Nephron progenitor cell (in vitro differentiated cells): ENCODE measurements around the gene GPR3.

ENCODE experiments used
- DNase-seq: peaks from one replicate; pipeline ENCODE4 v3.0.0; 2021
- H3K27ac Mint-ChIP-seq: 2 replicates; pipeline ENCODE4 v1.8.0; 2021; ENCODE audit warnings: mild to moderate bottlenecking, moderate library complexity, mixed read lengths
- H3K27me3 Mint-ChIP-seq: 2 replicates; pipeline ENCODE4 v1.8.0; 2021; ENCODE audit warnings: mild to moderate bottlenecking, low read depth, mixed read lengths; ENCODE audit not compliant: poor library complexity
- H3K36me3 Mint-ChIP-seq: 2 replicates; pipeline ENCODE4 v1.8.0; 2021; ENCODE audit warnings: low read depth, mixed read lengths
- H3K4me1 Mint-ChIP-seq: 2 replicates; pipeline ENCODE4 v1.8.0; 2021; ENCODE audit warnings: mixed read lengths
- H3K4me3 Mint-ChIP-seq: 2 replicates; pipeline ENCODE4 v1.8.0; 2021; ENCODE audit warnings: mild to moderate bottlenecking, moderate library complexity, mixed read lengths
- H3K9me3 Mint-ChIP-seq: 2 replicates; pipeline ENCODE4 v1.8.0; 2021; ENCODE audit warnings: mild to moderate bottlenecking, moderate library complexity, mixed read lengths
- TF ChIP-seq, protein P1 (sequence below): fragments of 200-600 bp; sonication (generic); IDR thresholded peaks from 2 replicates; pipeline ENCODE4 v1.5.0; 2021; ENCODE audit warnings: antibody characterized with exemption

Gene GPR3

DNA sequence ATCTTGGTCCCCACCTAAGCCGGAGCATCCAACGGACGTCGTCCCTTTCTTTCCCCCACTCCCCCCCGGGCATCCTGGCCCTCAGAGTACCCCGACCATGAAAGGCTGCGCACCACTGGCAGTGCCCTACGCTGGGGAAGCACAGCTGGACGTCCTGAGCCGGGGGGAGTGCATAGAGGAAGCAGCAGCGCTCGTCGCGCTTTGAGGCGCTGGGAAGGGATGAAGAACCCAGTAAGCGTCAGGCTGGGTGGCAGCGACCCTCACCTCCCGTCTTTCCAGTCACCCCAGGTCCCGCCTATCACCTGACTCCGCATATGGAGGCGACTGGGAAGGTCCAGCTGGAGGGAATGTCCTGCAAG lies 31.4 kb upstream of the GPR3 start:
- Mint-ChIP-seq H3K4me1 (peaks cover 64% of the 10 kb centered on the region), H3K9me3 (no peaks in the 10 kb centered on the region), H3K36me3 (peaks cover 5% of the 10 kb centered on the region), H3K4me3 (peak overlapping the region; percentile 75), H3K27me3 (peaks cover 40% of the 10 kb centered on the region), H3K27ac (no peak overlapping the region)
- no peak for DNase-seq
- TF ChIP-seq, protein P1, sequence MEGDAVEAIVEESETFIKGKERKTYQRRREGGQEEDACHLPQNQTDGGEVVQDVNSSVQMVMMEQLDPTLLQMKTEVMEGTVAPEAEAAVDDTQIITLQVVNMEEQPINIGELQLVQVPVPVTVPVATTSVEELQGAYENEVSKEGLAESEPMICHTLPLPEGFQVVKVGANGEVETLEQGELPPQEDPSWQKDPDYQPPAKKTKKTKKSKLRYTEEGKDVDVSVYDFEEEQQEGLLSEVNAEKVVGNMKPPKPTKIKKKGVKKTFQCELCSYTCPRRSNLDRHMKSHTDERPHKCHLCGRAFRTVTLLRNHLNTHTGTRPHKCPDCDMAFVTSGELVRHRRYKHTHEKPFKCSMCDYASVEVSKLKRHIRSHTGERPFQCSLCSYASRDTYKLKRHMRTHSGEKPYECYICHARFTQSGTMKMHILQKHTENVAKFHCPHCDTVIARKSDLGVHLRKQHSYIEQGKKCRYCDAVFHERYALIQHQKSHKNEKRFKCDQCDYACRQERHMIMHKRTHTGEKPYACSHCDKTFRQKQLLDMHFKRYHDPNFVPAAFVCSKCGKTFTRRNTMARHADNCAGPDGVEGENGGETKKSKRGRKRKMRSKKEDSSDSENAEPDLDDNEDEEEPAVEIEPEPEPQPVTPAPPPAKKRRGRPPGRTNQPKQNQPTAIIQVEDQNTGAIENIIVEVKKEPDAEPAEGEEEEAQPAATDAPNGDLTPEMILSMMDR: no peak

DNA sequence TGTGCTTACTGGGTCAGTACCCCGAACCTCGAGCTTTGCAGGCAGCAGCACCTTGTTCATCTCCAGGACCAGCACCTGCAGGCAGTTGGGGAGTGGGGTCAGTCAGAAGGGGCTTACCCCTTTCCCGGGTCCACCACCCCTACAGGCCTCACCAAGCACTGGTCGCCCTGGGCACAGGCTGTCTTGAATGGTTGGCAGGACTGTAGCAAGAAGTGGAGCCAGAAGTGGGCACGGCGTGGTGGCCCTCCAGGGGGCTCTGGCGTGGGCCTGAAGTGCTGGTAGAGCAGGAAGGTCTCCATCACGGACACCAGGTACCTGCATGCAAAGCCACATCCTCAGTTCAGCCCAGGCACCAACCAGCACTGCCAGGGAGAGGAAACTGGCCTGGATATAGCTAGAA lies 30.9 kb upstream of the GPR3 start:
- no peaks in the 10 kb centered on the region for H3K9me3 Mint-ChIP-seq
- TF ChIP-seq, protein P1: no peak
- H3K27me3 Mint-ChIP-seq: peaks cover 40% of the 10 kb centered on the region
- DNase-seq: no peak
- H3K4me1 Mint-ChIP-seq: peaks cover 64% of the 10 kb centered on the region
- H3K36me3 Mint-ChIP-seq: peaks cover 5% of the 10 kb centered on the region
- H3K27ac Mint-ChIP-seq: no peak overlapping the region
- peak overlapping the region; percentile 75 for H3K4me3 Mint-ChIP-seq

DNA sequence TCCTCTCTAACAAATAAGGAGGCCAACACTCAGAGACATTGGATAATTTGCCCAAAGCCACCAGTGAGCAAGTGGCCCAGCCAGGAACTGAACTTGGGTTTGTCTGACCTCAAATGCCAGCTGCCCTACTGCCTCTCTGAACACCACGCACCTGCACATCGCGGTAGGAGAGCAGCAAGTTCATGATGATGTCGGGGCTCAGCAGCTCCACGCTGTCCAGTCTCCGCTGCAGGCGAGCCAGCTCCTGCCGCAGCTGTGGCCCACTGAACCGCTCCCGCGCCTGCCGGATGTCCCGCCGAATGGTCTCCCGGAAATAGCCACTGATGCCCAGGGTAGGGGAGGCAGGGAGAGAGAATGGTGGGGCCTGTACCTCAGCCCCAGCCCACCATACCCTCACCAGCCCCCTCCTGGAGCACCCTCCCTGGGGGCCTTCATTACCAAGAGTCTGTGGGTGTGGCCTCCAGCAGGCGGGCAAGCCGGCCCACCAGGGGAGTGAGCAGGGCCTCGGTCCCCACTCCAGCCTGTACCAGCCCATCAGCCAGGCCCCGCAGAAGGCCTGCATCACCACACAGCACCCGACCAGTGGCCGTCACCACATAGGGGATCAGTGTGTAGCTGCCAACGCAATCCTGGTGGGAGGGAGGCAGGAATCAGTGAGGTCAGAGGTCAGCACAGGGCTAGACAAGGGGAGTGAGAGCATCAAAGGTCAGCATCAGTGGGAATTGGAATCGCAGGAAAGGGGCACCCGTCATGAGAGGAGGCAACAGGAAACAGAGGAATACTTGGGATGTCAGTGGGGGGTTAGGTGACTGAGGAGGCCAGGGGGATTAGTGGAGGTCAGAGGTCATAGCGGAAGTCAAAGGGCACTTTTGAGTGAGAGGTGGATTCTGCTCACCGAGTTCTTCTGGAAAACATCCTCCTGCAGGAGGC lies 28.4 kb upstream of the GPR3 start:
- Mint-ChIP-seq H3K9me3 (no peaks in the 10 kb centered on the region), H3K27ac (peak overlapping the region; percentile 53), H3K4me1 (peaks cover 72% of the 10 kb centered on the region), H3K4me3 (peak overlapping the region; percentile 51), H3K36me3 (peaks cover 2% of the 10 kb centered on the region), H3K27me3 (peaks cover 25% of the 10 kb centered on the region)
- peak; percentile 50 for DNase-seq
- TF ChIP-seq, protein P1: no peak

GRCh38 chr1:27364696-27365371 lies 27.6 kb upstream of the GPR3 start:
- Mint-ChIP-seq H3K36me3 (no peaks in the 10 kb centered on the region), H3K27me3 (peaks cover 19% of the 10 kb centered on the region), H3K9me3 (no peaks in the 10 kb centered on the region), H3K4me1 (peaks cover 64% of the 10 kb centered on the region), H3K27ac (peak overlapping the region; percentile 59), H3K4me3 (peak overlapping the region; percentile 86)
- TF ChIP-seq, protein P1: no peak
- DNase-seq: peak; percentile 27

DNA sequence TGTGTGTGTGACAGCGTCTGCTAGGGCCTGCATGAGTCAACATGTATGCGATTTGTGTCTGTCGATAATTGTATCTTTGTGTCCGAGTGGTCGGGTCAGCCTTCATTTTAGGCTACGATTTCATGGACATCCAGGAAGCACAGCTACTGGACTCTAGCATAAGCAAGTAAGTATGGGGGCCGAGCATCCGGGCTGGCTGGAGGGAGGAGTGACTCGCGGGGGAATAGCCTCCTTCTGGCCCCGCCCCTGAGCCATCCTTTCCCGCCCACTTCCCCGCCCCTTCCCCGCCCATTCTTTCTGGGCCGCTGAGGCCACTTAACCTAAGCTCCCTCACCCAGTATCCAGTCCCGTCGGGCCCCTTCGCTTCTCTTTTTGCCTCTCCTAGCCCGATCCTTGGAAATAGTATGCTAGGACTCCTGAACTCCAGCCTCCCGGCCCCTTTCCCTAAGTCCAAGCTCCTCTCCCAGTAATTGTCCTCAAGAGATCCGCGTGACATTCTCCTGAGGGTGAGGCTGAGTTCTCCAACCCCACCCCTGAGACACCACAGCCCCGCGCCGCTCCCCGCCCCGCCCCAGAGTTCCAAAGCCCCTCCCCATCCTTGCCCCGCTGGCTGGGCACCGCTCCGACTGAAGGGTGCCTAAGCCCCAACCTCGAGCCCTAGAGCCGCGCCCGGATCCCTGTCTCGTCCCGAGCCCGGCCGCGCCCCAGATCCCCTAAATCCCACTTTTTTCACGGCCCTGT lies 26.9 kb upstream of the GPR3 start:
- Mint-ChIP-seq H3K36me3 (no peaks in the 10 kb centered on the region), H3K27ac (peak overlapping the region; percentile 66), H3K9me3 (no peaks in the 10 kb centered on the region), H3K4me1 (peaks cover 59% of the 10 kb centered on the region), H3K27me3 (peaks cover 15% of the 10 kb centered on the region), H3K4me3 (peak overlapping the region; percentile 86)
- DNase-seq: peak; percentile 90
- TF ChIP-seq, protein P1: no peak
